HCT116 (cell line): Measurements from ENCODE around the gene SRGN. TPM values are rescaled to one million over a fixed set of nuclear protein-coding genes. Genes with fewer than 3 reads are reported as not detected.

Experiments used
- ATAC-seq: fragments of 200-7000 bp; cut with Tn5 transposase; 2 replicates; pipeline ENCODE4 v1.9.1; 2020; ENCODE audit warnings: mild to moderate bottlenecking, moderate library complexity
- BruUV-seq: library from RNA; stranded (reverse); fragments of 400-500 nt; replicated peaks from 2 replicates; lab custom pipeline; 2021; lab: Mats Ljungman, UMichigan
- CTCF ChIA-PET: fragments of 300-600 bp; sonication (Branson Sonifier 250); formaldehyde crosslinking; loops from one replicate; lab custom pipeline; 2021; ENCODE audit warnings: antibody characterized with exemption; lab: Charles Lee
- POLR2A ChIA-PET: fragments of 300-600, 350-600 bp; sonication (Branson Sonifier 250); formaldehyde crosslinking; loops from one replicate; lab custom pipeline; 2021; ENCODE audit warnings: antibody characterized with exemption; lab: Charles Lee
- RAD21 ChIA-PET, 2 experiments: fragments of 300-600 bp; sonication (Branson Sonifier 250); formaldehyde crosslinking; loops; one replicate each; lab custom pipeline; 2023; ENCODE audit warnings: low total read pairs in 2 of 2; ENCODE audit not compliant: uncharacterized antibody in 2 of 2, unreplicated experiment in 2 of 2, low non-redundant PET in 1 of 2; lab: Charles Lee
- DNase-seq: peaks from one replicate; pipeline ENCODE4 v3.0.0-alpha.2; 2010; ENCODE audit warnings: low read depth, low spot score
- H2AFZ ChIP-seq: fragments of 200-600 bp; shearing (Covaris generic), sonication (generic); 2 replicates; pipeline ENCODE4 v1.6.1; 2017; ENCODE audit warnings: low read depth, mixed run types, mixed read lengths, antibody characterized with exemption, low read length; ENCODE audit not compliant: poor library complexity, severe bottlenecking
- H3K27ac ChIP-seq: 2 replicates; pipeline ENCODE4 v1.5.1; 2012; ENCODE audit warnings: low read depth, low read length
- H3K27me3 ChIP-seq: fragments of 200-600 bp; sonication (generic); 2 replicates; pipeline ENCODE4 v1.6.1; 2016; ENCODE audit warnings: mixed run types, low read length, mixed read lengths; ENCODE audit not compliant: insufficient read depth
- H3K36me3 ChIP-seq, 2 experiments: fragments of 200-500 bp in 1 of 2; fragments of 200-600 bp in 1 of 2; sonication (Bioruptor generic) in 1 of 2; sonication (generic) in 1 of 2; 2 replicates each; pipeline versions ENCODE4 v1.5.1 to v1.6.1; 2014 to 2016; ENCODE audit warnings: low read length in 2 of 2, inconsistent platforms in 1 of 2, mixed read lengths in 1 of 2, mixed run types in 1 of 2; ENCODE audit not compliant: insufficient read depth in 2 of 2, control insufficient read depth in 1 of 2
- H3K4me1 ChIP-seq, 2 experiments: fragments of 200-600 bp in 1 of 2; sonication (generic) in 1 of 2; 2 replicates each; pipeline versions ENCODE4 v1.5.1 to v1.6.1; 2012 to 2017; ENCODE audit warnings: low read length in 2 of 2, inconsistent platforms in 1 of 2, mild to moderate bottlenecking in 1 of 2, mixed read lengths in 1 of 2, mixed run types in 1 of 2, moderate library complexity in 1 of 2; ENCODE audit not compliant: insufficient read depth in 2 of 2, control insufficient read depth in 1 of 2
- H3K4me2 ChIP-seq: fragments of 200-600 bp; sonication (generic); 2 replicates; pipeline ENCODE4 v1.6.1; 2017; ENCODE audit warnings: mixed run types, low read length, mixed read lengths
- H3K4me3 ChIP-seq, 2 experiments: fragments of 200-600 bp in 1 of 2; sonication (generic) in 1 of 2; replicated peaks in 1 of 2; 2 replicates each; pipeline ENCODE4 v1.5.1; 2011 to 2016; ENCODE audit warnings: low read length in 2 of 2, control low read depth in 1 of 2, low read depth in 1 of 2, mild to moderate bottlenecking in 1 of 2, mixed read lengths in 1 of 2, mixed run types in 1 of 2
- H3K79me2 ChIP-seq: fragments of 200-600 bp; sonication (generic); 2 replicates; pipeline ENCODE4 v1.6.1; 2017; ENCODE audit warnings: mild to moderate bottlenecking, mixed run types, low read length, moderate library complexity, mixed read lengths; ENCODE audit not compliant: insufficient read depth
- H3K9ac ChIP-seq: fragments of 200-600 bp; sonication (generic); 2 replicates; pipeline ENCODE4 v1.6.1; 2016; ENCODE audit warnings: low read length, mixed read lengths
- H3K9me2 ChIP-seq: fragments of 200-600 bp; sonication (generic), shearing (Covaris generic); 2 replicates; pipeline ENCODE4 v1.6.1; 2017; ENCODE audit warnings: mixed run types, mild to moderate bottlenecking, moderate library complexity; ENCODE audit not compliant: insufficient read depth
- H3K9me3 ChIP-seq, 2 experiments: fragments of 200-500 bp in 1 of 2; fragments of 200-600 bp in 1 of 2; sonication (Bioruptor generic) in 1 of 2; sonication (generic) in 1 of 2; 2 replicates each; pipeline ENCODE4 v1.6.1; 2014 to 2017; ENCODE audit warnings: low read length in 2 of 2, mixed read lengths in 2 of 2, inconsistent platforms in 1 of 2, low read depth in 1 of 2, mild to moderate bottlenecking in 1 of 2, mixed run types in 1 of 2, moderate library complexity in 1 of 2; ENCODE audit not compliant: control insufficient read depth in 1 of 2, insufficient read depth in 1 of 2
- H4K20me1 ChIP-seq: fragments of 200-600 bp; sonication (generic), shearing (Covaris generic); 2 replicates; pipeline ENCODE4 v1.6.1; 2017; ENCODE audit warnings: mixed run types, mild to moderate bottlenecking, moderate library complexity; ENCODE audit not compliant: insufficient read depth
- CBX3 ChIP-seq: IDR thresholded peaks from 2 replicates; pipeline ENCODE4 v1.6.1; 2012; ENCODE audit warnings: low read depth
- EGR1 ChIP-seq: IDR thresholded peaks from 2 replicates; pipeline ENCODE4 v1.6.1; 2012; ENCODE audit warnings: low read depth
- ELF1 ChIP-seq: IDR thresholded peaks from 2 replicates; pipeline ENCODE4 v1.6.1; 2012; ENCODE audit warnings: low read depth, borderline replicate concordance
- EZH2 ChIP-seq: fragments of 200-600 bp; sonication (generic); IDR thresholded peaks from 2 replicates; pipeline ENCODE4 v1.6.1; 2017; ENCODE audit warnings: antibody characterized with exemption, mixed run types
- EZH2phosphoT487 ChIP-seq: fragments of 200-600 bp; IDR thresholded peaks from 2 replicates; pipeline ENCODE4 v1.6.1; 2018; ENCODE audit warnings: antibody characterized with exemption, borderline replicate concordance
- FOSL1 ChIP-seq: IDR thresholded peaks from 2 replicates; pipeline ENCODE4 v1.6.1; 2012; ENCODE audit warnings: low read depth
- POLR2AphosphoS5 ChIP-seq: IDR thresholded peaks from 2 replicates; pipeline ENCODE4 v1.6.1; 2011; ENCODE audit warnings: mild to moderate bottlenecking, low read depth, low read length, moderate library complexity
- SP1 ChIP-seq: IDR thresholded peaks from 2 replicates; pipeline ENCODE4 v1.6.1; 2012; ENCODE audit warnings: low read depth
- YY1 ChIP-seq: IDR thresholded peaks from 2 replicates; pipeline ENCODE4 v1.6.1; 2011; ENCODE audit warnings: low read length, low read depth, moderate library complexity, mild to moderate bottlenecking; ENCODE audit not compliant: insufficient replicate concordance; ENCODE audit errors: extremely low read depth
- ZFX ChIP-seq: fragments of 450-650 bp; IDR thresholded peaks from 2 replicates; pipeline ENCODE4 v1.6.1; 2017
- intact Hi-C: fragments of 100-400 bp; cut with micrococcal nuclease; formaldehyde crosslinking; loops from 2 replicates; pipeline ENCODE4 v1.10.0; 2022
- total RNA-seq: library from RNA; stranded (reverse); gene quantifications from one replicate; pipeline ENCODE4 v1.2.1, GENCODE V29; 2021; ENCODE audit not compliant: unreplicated experiment
- TF ChIP-seq, protein P1 (sequence below): IDR thresholded peaks from 2 replicates; pipeline ENCODE4 v1.6.1; 2011; ENCODE audit warnings: mild to moderate bottlenecking, low read length, moderate library complexity; ENCODE audit not compliant: insufficient replicate concordance; ENCODE audit errors: extremely low read depth

Gene SRGN
- total RNA-seq, 1 experiment from 2014 or later, result 1.8 TPM

DNA sequence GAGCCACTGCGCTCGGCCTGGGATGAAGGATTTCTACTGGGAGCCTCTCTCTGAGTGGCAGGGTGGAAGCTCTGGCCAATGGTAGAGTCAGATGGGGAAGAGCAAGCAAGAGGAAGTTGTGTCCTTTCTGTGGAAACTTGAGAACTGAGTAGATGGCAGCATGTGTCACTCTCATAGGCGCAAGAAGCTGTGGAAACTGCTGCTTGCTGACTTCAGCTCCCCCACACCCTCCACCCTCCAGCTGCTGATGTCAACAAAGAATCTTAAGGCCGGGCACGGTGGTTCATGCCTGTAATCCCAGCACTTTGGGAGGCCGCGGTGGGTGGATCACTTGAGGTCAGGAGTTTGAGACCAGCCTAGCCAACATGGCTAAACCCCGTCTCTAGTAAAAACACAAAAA, 39.8 kb upstream of the SRGN start:
- RAD21 ChIA-PET, result no interaction called here
- Histone ChIP-seq H3K36me3 (no peaks in the 10 kb centered on the region), H3K9me2 (no peaks in the 10 kb centered on the region), H3K4me2 (no peak overlapping the region), H3K9ac (no peak overlapping the region), H3K27ac (no peak overlapping the region), H3K4me1 (no peaks in the 10 kb centered on the region), H4K20me1 (no peaks in the 10 kb centered on the region), H2AFZ (no peak overlapping the region), H3K27me3 (no peaks in the 10 kb centered on the region), H3K79me2 (no peaks in the 10 kb centered on the region), H3K9me3 (no peaks in the 10 kb centered on the region), H3K4me3 (no peak overlapping the region)
- CTCF ChIA-PET, result no interaction called here
- no TSS peak for BruUV-seq
- no peak for TF ChIP-seq SP1
- TF ChIP-seq EZH2, result no peak
- TF ChIP-seq YY1, result no peak
- TF ChIP-seq ZFX, result no peak
- TF ChIP-seq EGR1, result no peak
- TF ChIP-seq CBX3, result no peak
- TF ChIP-seq EZH2phosphoT487, result no peak
- TF ChIP-seq, protein P1, sequence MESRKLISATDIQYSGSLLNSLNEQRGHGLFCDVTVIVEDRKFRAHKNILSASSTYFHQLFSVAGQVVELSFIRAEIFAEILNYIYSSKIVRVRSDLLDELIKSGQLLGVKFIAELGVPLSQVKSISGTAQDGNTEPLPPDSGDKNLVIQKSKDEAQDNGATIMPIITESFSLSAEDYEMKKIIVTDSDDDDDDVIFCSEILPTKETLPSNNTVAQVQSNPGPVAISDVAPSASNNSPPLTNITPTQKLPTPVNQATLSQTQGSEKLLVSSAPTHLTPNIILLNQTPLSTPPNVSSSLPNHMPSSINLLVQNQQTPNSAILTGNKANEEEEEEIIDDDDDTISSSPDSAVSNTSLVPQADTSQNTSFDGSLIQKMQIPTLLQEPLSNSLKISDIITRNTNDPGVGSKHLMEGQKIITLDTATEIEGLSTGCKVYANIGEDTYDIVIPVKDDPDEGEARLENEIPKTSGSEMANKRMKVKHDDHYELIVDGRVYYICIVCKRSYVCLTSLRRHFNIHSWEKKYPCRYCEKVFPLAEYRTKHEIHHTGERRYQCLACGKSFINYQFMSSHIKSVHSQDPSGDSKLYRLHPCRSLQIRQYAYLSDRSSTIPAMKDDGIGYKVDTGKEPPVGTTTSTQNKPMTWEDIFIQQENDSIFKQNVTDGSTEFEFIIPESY, result no peak
- no peak for TF ChIP-seq POLR2AphosphoS5
- TF ChIP-seq ELF1, result no peak
- TF ChIP-seq FOSL1, result no peak
- POLR2A ChIA-PET, result no interaction called here
- no peak for ATAC-seq
- DNase-seq, result no peak
- intact Hi-C loops, result no loop called here
